SU-DHL-6 (cell line): ENCODE results near the gene OXGR1.

ENCODE experiments used
- CTCF ChIP-seq: fragments of 200-600 bp; sonication (generic); IDR thresholded peaks from one replicate; pipeline ENCODE4 v1.5.1; 2017; ENCODE audit warnings: antibody characterized with exemption, mild to moderate bottlenecking, low read length, moderate library complexity; ENCODE audit not compliant: insufficient read depth, poor library complexity, severe bottlenecking
- EZH2phosphoT487 ChIP-seq: fragments of 200-600 bp; sonication (generic), shearing (Covaris generic); conservative IDR thresholded peaks from 2 replicates; pipeline ENCODE4 v1.6.1; 2018; ENCODE audit warnings: mild to moderate bottlenecking, antibody characterized with exemption, low read length, moderate library complexity, mixed read lengths

GRCh38 chr13:96958286-96958891 is 35.9 kb downstream of the OXGR1 start:
- TF ChIP-seq CTCF (peak; percentile 77), EZH2phosphoT487 (no peak)
